Testis (tissue), 3 donors: Measurements from ENCODE around the gene ARHGEF11. TPM values are rescaled to one million over a fixed set of nuclear protein-coding genes. Genes with fewer than 3 reads are reported as not detected.

Source experiments
- DNase-seq: peaks from one replicate; pipeline ENCODE4 v3.0.0-alpha.2; 2019
- H3K27ac ChIP-seq, 2 donors: fragments of 200-600 bp; sonication (generic); one replicate each; pipeline ENCODE4 v1.5.1; 2019
- H3K27me3 ChIP-seq: fragments of 200-600 bp; sonication (generic); one replicate; pipeline ENCODE4 v1.5.1; 2019
- H3K36me3 ChIP-seq: fragments of 200-600 bp; sonication (generic); one replicate; pipeline ENCODE4 v1.5.1; 2017; ENCODE audit warnings: low read depth; ENCODE audit errors: missing control alignments
- H3K4me1 ChIP-seq: fragments of 200-600 bp; sonication (generic); one replicate; pipeline ENCODE4 v1.5.1; 2019
- H3K4me3 ChIP-seq, 2 donors: fragments of 200-600 bp; sonication (generic); one replicate each; pipeline ENCODE4 v1.5.1; 2017 to 2019
- H3K9me3 ChIP-seq: fragments of 200-600 bp; sonication (generic); one replicate; pipeline ENCODE4 v1.5.1; 2017
- CTCF ChIP-seq, 3 experiments: fragments of 450-650 bp in 2 of 3; fragments of 200-600 bp in 1 of 3; sonication (generic) in 1 of 3; IDR thresholded peaks; one replicate each; pipeline ENCODE4 v1.5.1; 2016 to 2019; ENCODE audit warnings: antibody characterized with exemption in 3 of 3, mild to moderate bottlenecking in 2 of 3, moderate library complexity in 1 of 3
- POLR2A ChIP-seq: fragments of 450-650 bp; IDR thresholded peaks from one replicate; pipeline ENCODE4 v1.6.1; 2017; ENCODE audit warnings: antibody characterized with exemption, mild to moderate bottlenecking, moderate library complexity
- WGBS, 2 donors: methylation state at CpG; one replicate each; pipeline ENCODE4 v1.1.5; 2018; 5-methylcytosine and 5-hydroxymethylcytosine counted together
- intact Hi-C: fragments of 100-400 bp; cut with DNase I; formaldehyde crosslinking; loops from one replicate; pipeline ENCODE4 v1.15.1; 2023; ENCODE audit warnings: low total_unique reads
- microRNA counts, 2 donors: library from miRNA; unstranded; fragments of <30 nt; microRNA quantifications; one replicate each; lab custom pipeline; 2016
- microRNA-seq, 2 donors: library from miRNA; unstranded; fragments of <30 nt; microRNA quantifications; one replicate each; pipeline ENCODE4, GENCODE V29; 2016; ENCODE audit warnings: borderline number of aligned reads in 2 of 2, borderline replicate concordance in 1 of 2
- polyA plus RNA-seq: library from polyadenylated mRNA; stranded (reverse); fragments of 350-450 nt; fragmentation: Illumina TruSeq; extraction: RNeasy Lipid Tissue Mini Kit (QIAGEN cat#74804); gene quantifications from one replicate; pipeline ENCODE4 v1.2.3, GENCODE V29; 2014; ENCODE audit warnings: low read depth, low replicate concordance; ENCODE audit not compliant: insufficient read depth
- small RNA-seq, 2 donors: library from RNA; depleted of rRNA; stranded (forward); fragments of <200 nt; gene quantifications; one replicate each; pipeline ENCODE3, GENCODE V24; 2016
- total RNA-seq, 2 donors: library from RNA; depleted of rRNA; stranded (reverse); fragments of >200 nt; gene quantifications; one replicate each; pipeline ENCODE4 v1.2.3, GENCODE V29; 2016

The ARHGEF11 gene
- total and polyA plus RNA-seq, 3 donors from 2014 or later: 69.2 to 120 (median 113) TPM

- Histone ChIP-seq H3K4me1 (no peaks in the 10 kb centered on the region), H3K4me3 (no peak overlapping the region), H3K27ac (no peak overlapping the region), H3K9me3 (no peaks in the 10 kb centered on the region), H3K27me3 (no peaks in the 10 kb centered on the region), H3K36me3 (no peaks in the 10 kb centered on the region)
- intact Hi-C loops: no loop called here
- no peak for DNase-seq
- no peak for TF ChIP-seq CTCF (IDR thresholded peaks at IDR 0.05)
- no peak for TF ChIP-seq POLR2A
- WGBS, 2 donors: 71 to 73% methylated on average over 13 of the region's 13 CpGs
Measured at GRCh38 chr1:156885880-156886355, 159.6 kb downstream of the ARHGEF11 start.

GRCh38 chr1:156885314-156885713 lies 160.2 kb downstream of the ARHGEF11 start:
- Histone ChIP-seq H3K27me3 (no peaks in the 10 kb centered on the region), H3K36me3 (no peaks in the 10 kb centered on the region), H3K27ac (no peak overlapping the region), H3K9me3 (no peaks in the 10 kb centered on the region), H3K4me1 (no peaks in the 10 kb centered on the region), H3K4me3 (no peak overlapping the region)
- intact Hi-C loops: no loop called here
- no peak for DNase-seq
- no peak for TF ChIP-seq POLR2A
- no peak for TF ChIP-seq CTCF (IDR thresholded peaks at IDR 0.05)
- 41 to 83% methylated on average over 1 of the region's 1 CpG for WGBS, 2 donors

MicroRNA genes within 50 kb of the gene (microRNA counts, 767-probe panel; counts per million panel counts)
- microRNA hsa-miR-765 (lab: Ali Mortazavi, UCI): 0 to 152 counts per million in 2 donors

Small RNA genes lying within 50 kb of the gene (microRNA-seq; reads per million reads assigned to microRNA genes)
- 1.4 reads per million in 2 donors for gene MIR765

Small RNA genes lying within 50 kb of the gene (small RNA-seq; reads per million reads assigned to genes)
- 0 reads per million in 2 donors for gene MIR765
- 0 reads per million in 2 donors for gene RN7SL612P

Other genes with a start within 250 kb of the ARHGEF11 start
- gene SH2D2A, start 228.9 kb downstream of the ARHGEF11 start, total RNA-seq: 1 to 10 TPM in 1 of 2 donors, not detected in 1; 3.1 TPM
- 1.3 TPM for gene SH2D2A, start 228.9 kb downstream of the ARHGEF11 start, polyA plus RNA-seq
- 1 to 10 TPM; 6.4 to 7.0 TPM for gene INSRR, start 186.6 kb downstream of the ARHGEF11 start, total RNA-seq
- gene INSRR, start 186.6 kb downstream of the ARHGEF11 start, polyA plus RNA-seq: 1.5 TPM
- gene NTRK1, start 184.9 kb downstream of the ARHGEF11 start, total RNA-seq: 10 to 100 TPM; 14.6 to 38.8 TPM
- 4.7 TPM for gene NTRK1, start 184.9 kb downstream of the ARHGEF11 start, polyA plus RNA-seq
- gene PEAR1, start 152.0 kb downstream of the ARHGEF11 start, total RNA-seq: 10 to 100 TPM; 13.8 TPM
- 10.5 TPM for gene PEAR1, start 152.0 kb downstream of the ARHGEF11 start, polyA plus RNA-seq
- 10 to 100 TPM; 17.5 to 23.1 TPM for gene LRRC71, start 125.1 kb downstream of the ARHGEF11 start, total RNA-seq
- 49.2 TPM for gene LRRC71, start 125.1 kb downstream of the ARHGEF11 start, polyA plus RNA-seq
- under 1 TPM in 1 of 2 donors, not detected in 1; 0.16 TPM for gene ETV3L, start 54.1 kb upstream of the ARHGEF11 start, total RNA-seq
- not detected for gene ETV3L, start 54.1 kb upstream of the ARHGEF11 start, polyA plus RNA-seq
- gene ETV3, start 92.7 kb upstream of the ARHGEF11 start, total RNA-seq: 10 to 100 TPM; 28.0 to 29.1 TPM
- 22.2 TPM for gene ETV3, start 92.7 kb upstream of the ARHGEF11 start, polyA plus RNA-seq